Umbilical cord (tissue), 2 donors: ENCODE data around the gene CCDC116. TPM values are rescaled to one million over a fixed set of nuclear protein-coding genes. Genes with fewer than 3 reads are reported as not detected.
"Not testable (repeated sequence)": the region's sequence is repeated elsewhere in the genome, so short reads cannot be mapped to it uniquely, and the experiment has no call there.

Source experiments
- DNase-seq: peaks from one replicate; pipeline ENCODE4 v3.0.0-alpha.2; 2015; ENCODE audit warnings: low spot score
- total RNA-seq: library from RNA; depleted of rRNA; stranded (reverse); fragments of >200 nt; gene quantifications from one replicate; pipeline ENCODE4 v1.2.3, GENCODE V29; 2014; ENCODE audit warnings: low replicate concordance; ENCODE audit not compliant: insufficient read depth

Gene CCDC116
- total RNA-seq, 1 donor from 2014 or later, result not detected

- no peak for DNase-seq
Observed at GRCh38 chr22:21650823-21651520, 18.4 kb downstream of the CCDC116 start.

- DNase-seq, result no peak
Observed at GRCh38 chr22:21651521-21652009, 19.0 kb downstream of the CCDC116 start.

- DNase-seq, result peak; percentile 96
Observed at GRCh38 chr22:21652010-21652546, 19.5 kb downstream of the CCDC116 start.

GRCh38 chr22:21652547-21653545 is 20.3 kb downstream of the CCDC116 start:
- no peak for DNase-seq

- DNase-seq, result no peak
Observed at GRCh38 chr22:21657020-21657359, 24.4 kb downstream of the CCDC116 start.

GRCh38 chr22:21657360-21658032 is 24.9 kb downstream of the CCDC116 start:
- DNase-seq, result peak; percentile 50

GRCh38 chr22:21659864-21660525 is 27.4 kb downstream of the CCDC116 start:
- no peak for DNase-seq

GRCh38 chr22:21660904-21661303 is 28.3 kb downstream of the CCDC116 start:
- DNase-seq, result no peak

- DNase-seq, result no peak
Observed at GRCh38 chr22:21661991-21662390, 29.4 kb downstream of the CCDC116 start.

GRCh38 chr22:21663738-21664137 is 31.2 kb downstream of the CCDC116 start:
- DNase-seq, result no peak

- no peak for DNase-seq
Observed at GRCh38 chr22:21665047-21665851, 32.7 kb downstream of the CCDC116 start.

GRCh38 chr22:21666786-21667185 is 34.2 kb downstream of the CCDC116 start:
- no peak for DNase-seq

- DNase-seq, result no peak
Observed at GRCh38 chr22:21669026-21669425, 36.5 kb downstream of the CCDC116 start.

GRCh38 chr22:21672107-21672629 is 39.6 kb downstream of the CCDC116 start:
- DNase-seq, result no peak

- DNase-seq, result no peak
Observed at GRCh38 chr22:21673534-21674321, 41.2 kb downstream of the CCDC116 start.

- no peak for DNase-seq
Observed at GRCh38 chr22:21674638-21675245, 42.2 kb downstream of the CCDC116 start.

- DNase-seq, result no peak
Observed at GRCh38 chr22:21677606-21678443, 45.3 kb downstream of the CCDC116 start.

GRCh38 chr22:21678842-21679241 is 46.3 kb downstream of the CCDC116 start:
- not testable (repeated sequence) for DNase-seq
